Esophagus muscularis mucosa (tissue), 4 donors: ENCODE data around the gene FRMD1.

ENCODE experiments used
- EP300 ChIP-seq: sonication (generic); formaldehyde crosslinking; IDR thresholded peaks from one replicate; pipeline ENCODE4 v1.6.1; 2017; ENCODE audit warnings: antibody characterized with exemption
- POLR2A ChIP-seq: fragments of 450-650 bp; IDR thresholded peaks from one replicate; pipeline ENCODE4 v1.6.1; 2017; ENCODE audit warnings: antibody characterized with exemption, moderate library complexity, mild to moderate bottlenecking, low read depth
- POLR2AphosphoS5 ChIP-seq, 2 donors: sonication (generic); formaldehyde crosslinking; IDR thresholded peaks; one replicate each; pipeline ENCODE4 v1.6.1; 2017; ENCODE audit warnings: antibody characterized with exemption in 2 of 2
- TF ChIP-seq, protein P1 (sequence below), 3 experiments: fragments of 200-600 bp in 2 of 3; fragments of 450-650 bp in 1 of 3; sonication (generic) in 2 of 3; IDR thresholded peaks; one replicate each; pipeline ENCODE4 v1.5.1; 2017 to 2019; ENCODE audit warnings: antibody characterized with exemption in 3 of 3, mild to moderate bottlenecking in 2 of 3, moderate library complexity in 1 of 3

DNA sequence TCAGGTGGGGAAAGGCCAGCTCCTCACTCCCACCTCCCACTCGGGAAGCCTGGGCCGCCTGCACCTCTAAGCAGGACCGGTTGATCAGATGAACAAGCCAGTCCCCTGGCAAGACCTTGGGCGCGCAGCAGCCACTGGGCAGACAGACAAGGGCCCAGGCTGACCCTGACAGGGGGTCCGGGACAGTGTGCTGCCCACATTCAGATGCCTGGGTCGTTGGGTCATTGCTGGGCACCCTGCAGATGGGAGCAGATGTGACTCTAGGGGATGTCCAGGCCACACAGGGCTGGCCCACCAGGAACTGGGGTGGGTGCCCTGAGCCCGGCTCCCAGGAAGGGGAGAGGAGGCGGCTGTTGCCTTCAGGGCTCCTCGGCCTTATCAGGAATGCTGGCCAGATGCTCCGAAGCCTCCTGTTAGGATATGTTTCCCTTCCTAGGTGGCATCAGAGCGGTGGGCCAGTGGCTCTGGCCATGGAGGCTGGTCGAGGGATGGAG, 17.3 kb upstream of the FRMD1 start:
- TF ChIP-seq POLR2A (no peak), EP300 (no peak), POLR2AphosphoS5 (IDR thresholded peaks at IDR 0.05) (no peak)
- TF ChIP-seq, protein P1, sequence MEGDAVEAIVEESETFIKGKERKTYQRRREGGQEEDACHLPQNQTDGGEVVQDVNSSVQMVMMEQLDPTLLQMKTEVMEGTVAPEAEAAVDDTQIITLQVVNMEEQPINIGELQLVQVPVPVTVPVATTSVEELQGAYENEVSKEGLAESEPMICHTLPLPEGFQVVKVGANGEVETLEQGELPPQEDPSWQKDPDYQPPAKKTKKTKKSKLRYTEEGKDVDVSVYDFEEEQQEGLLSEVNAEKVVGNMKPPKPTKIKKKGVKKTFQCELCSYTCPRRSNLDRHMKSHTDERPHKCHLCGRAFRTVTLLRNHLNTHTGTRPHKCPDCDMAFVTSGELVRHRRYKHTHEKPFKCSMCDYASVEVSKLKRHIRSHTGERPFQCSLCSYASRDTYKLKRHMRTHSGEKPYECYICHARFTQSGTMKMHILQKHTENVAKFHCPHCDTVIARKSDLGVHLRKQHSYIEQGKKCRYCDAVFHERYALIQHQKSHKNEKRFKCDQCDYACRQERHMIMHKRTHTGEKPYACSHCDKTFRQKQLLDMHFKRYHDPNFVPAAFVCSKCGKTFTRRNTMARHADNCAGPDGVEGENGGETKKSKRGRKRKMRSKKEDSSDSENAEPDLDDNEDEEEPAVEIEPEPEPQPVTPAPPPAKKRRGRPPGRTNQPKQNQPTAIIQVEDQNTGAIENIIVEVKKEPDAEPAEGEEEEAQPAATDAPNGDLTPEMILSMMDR (IDR thresholded peaks at IDR 0.05) = no peak
